ENCODE measurements around the gene RNF41.
"Not testable (repeated sequence)": the region's sequence is repeated elsewhere in the genome, so short reads cannot be mapped to it uniquely, and the experiment has no call there.

Gene RNF41

GRCh38 chr12:56158926-56159461, 62.7 kb downstream of the RNF41 start:
- H3K27ac Mint-ChIP-seq = peak overlapping the region; percentile 93
- H3K4me3 Mint-ChIP-seq = peak overlapping the region; percentile 95
- no peaks in the 10 kb centered on the region for H3K9me3 Mint-ChIP-seq
- peaks cover 57% of the 10 kb centered on the region for H3K4me1 Mint-ChIP-seq
- no peak for ATAC-seq
- H3K27me3 Mint-ChIP-seq = no peaks in the 10 kb centered on the region
- peaks cover 65% of the 10 kb centered on the region for H3K36me3 Mint-ChIP-seq

- ATAC-seq = peak; percentile 95
- no peaks in the 10 kb centered on the region for H3K27me3 Mint-ChIP-seq
- peak within 1 kb of the TSS; percentile 93 for H3K27ac Mint-ChIP-seq
- H3K36me3 Mint-ChIP-seq = peaks cover 58% of the 10 kb centered on the region
- peak within 1 kb of the TSS; percentile 95 for H3K4me3 Mint-ChIP-seq
- peaks cover 64% of the 10 kb centered on the region for H3K4me1 Mint-ChIP-seq
- H3K9me3 Mint-ChIP-seq = no peaks in the 10 kb centered on the region
Measured at GRCh38 chr12:56158029-56158925, 63.4 kb downstream of the RNF41 start, which contains the start of gene MYL6. Gene MYL6, plus strand, starts transcription at chr12:56158359. Its CDS starts 43 bp downstream, at chr12:56158402.

DNA sequence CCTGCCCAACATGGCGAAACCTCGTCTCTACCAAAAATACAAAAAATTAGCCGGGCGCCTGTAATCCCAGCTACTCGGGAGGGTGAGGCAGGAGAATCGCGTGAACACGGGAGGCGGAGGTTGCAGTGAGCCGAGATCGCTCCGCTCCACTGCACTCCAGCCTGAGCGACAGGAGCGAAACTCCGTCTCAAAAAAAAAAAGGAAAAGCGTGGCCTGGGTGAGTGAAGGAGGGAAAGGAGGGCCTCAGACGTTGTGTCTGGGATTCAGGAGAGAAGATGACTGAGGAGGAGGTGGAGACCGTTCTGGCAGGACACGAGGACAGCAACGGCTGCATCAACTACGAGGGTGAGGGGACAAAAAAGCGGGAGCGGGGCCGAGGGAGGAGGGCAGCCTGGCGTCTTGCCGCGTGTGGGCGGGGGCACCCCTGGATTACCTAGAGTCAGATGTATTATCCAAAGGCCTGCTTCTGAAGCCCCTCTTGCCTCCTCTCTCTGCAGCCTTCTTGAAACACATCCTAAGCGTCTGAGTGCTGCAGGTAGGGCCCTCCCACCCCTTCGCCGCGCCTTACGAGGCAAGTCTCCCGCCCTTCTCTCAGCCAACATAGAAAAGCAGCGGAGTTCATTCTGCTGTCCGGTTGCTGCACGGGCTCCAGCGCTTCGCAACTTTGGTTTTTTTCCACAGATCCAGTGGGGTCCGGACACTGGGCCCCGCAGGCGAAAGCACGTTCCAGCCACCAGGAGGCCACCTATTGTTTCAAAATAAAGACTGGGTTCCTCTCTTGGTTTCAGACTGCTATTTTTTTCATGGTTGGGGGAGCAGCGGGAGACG, 64.3 kb downstream of the RNF41 start:
- H3K27me3 Mint-ChIP-seq = no peaks in the 10 kb centered on the region
- H3K9me3 Mint-ChIP-seq = no peaks in the 10 kb centered on the region
- H3K27ac Mint-ChIP-seq = peak overlapping the region; percentile 93
- peak; percentile 77 for ATAC-seq
- peaks cover 51% of the 10 kb centered on the region for H3K36me3 Mint-ChIP-seq
- peaks cover 67% of the 10 kb centered on the region for H3K4me1 Mint-ChIP-seq
- H3K4me3 Mint-ChIP-seq = peak overlapping the region; percentile 95

DNA sequence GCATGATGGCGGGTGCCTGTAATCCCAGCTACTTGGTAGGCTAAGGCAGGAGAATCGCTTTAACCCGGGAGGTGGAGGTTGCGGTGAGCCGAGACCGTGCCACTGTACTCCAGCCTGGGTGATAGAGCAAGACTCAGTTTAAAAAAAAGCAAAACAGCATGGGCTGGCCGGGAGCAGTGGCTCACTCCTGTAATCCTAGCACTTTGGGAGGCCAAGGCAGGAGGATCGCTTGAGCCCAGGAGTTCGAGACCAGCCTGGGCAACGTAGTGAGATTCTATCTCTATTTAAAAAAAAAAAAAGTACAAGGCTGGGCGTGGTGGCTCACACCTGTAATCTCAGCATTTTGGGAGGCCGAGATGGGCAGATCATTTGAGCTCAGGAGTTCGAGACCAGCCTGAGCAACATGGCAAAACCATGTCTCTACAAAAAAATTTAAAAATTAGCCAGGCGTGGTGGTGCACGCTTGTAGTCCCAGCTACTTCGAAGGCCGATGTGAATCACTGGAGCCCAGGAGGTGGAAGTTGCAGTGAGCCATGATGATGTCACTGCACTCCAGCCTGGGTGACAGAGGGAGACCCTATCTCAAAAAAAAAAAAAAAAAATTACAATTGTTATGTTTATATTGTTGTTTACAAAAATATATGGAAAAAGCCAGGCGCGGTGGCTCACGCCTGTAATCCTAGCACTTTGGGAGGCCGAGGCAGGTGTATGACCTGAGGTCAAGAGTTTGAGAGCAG, 65.1 kb downstream of the RNF41 start:
- Mint-ChIP-seq H3K27ac (peak overlapping the region; percentile 93), H3K4me3 (peak overlapping the region; percentile 95), H3K4me1 (peaks cover 68% of the 10 kb centered on the region), H3K36me3 (peaks cover 45% of the 10 kb centered on the region)
- not testable (repeated sequence) for ATAC-seq, H3K27me3 Mint-ChIP-seq, H3K9me3 Mint-ChIP-seq

DNA sequence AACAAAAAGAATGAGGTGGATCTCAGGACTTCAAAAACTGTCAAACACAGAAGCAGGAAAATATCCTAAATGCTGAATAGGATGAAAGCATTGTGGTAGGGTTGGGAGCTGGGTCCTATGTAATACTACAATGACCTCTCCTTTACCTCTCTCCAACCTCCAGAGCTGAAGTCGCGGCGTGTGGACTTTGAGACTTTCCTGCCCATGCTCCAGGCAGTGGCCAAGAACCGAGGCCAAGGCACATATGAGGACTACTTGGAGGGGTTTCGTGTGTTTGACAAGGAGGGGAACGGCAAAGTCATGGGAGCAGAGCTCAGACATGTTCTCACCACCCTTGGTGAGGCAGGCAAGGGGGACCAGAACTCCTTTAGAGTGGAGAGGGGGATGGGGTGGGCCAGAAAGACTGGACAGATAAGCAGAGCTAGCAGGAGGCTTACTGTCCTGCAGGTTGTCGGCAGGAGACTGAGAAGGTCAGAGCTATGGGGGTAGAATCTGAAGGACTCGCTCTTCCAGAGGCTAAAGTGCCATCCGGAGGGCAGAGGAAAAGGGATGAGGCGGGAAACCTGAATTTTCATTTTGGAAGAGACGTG, 66.4 kb downstream of the RNF41 start:
- ATAC-seq = no peak
- Mint-ChIP-seq H3K4me3 (no peak overlapping the region), H3K4me1 (peaks cover 68% of the 10 kb centered on the region), H3K9me3 (no peaks in the 10 kb centered on the region), H3K27me3 (no peaks in the 10 kb centered on the region), H3K27ac (peak overlapping the region; percentile 97), H3K36me3 (peaks cover 34% of the 10 kb centered on the region)

GRCh38 chr12:56154818-56155217, 66.9 kb downstream of the RNF41 start:
- no peak overlapping the region for H3K4me3 Mint-ChIP-seq
- H3K36me3 Mint-ChIP-seq = peaks cover 28% of the 10 kb centered on the region
- H3K27me3 Mint-ChIP-seq = no peaks in the 10 kb centered on the region
- no peak for ATAC-seq
- peaks cover 63% of the 10 kb centered on the region for H3K4me1 Mint-ChIP-seq
- peak overlapping the region; percentile 97 for H3K27ac Mint-ChIP-seq
- H3K9me3 Mint-ChIP-seq = no peaks in the 10 kb centered on the region

GRCh38 chr12:56154246-56154771, 67.4 kb downstream of the RNF41 start:
- no peaks in the 10 kb centered on the region for H3K27me3 Mint-ChIP-seq
- H3K4me3 Mint-ChIP-seq = no peak overlapping the region
- H3K4me1 Mint-ChIP-seq = peaks cover 58% of the 10 kb centered on the region
- H3K36me3 Mint-ChIP-seq = peaks cover 23% of the 10 kb centered on the region
- no peak for ATAC-seq
- H3K9me3 Mint-ChIP-seq = no peaks in the 10 kb centered on the region
- peak overlapping the region; percentile 97 for H3K27ac Mint-ChIP-seq

GRCh38 chr12:56153678-56154065, 68.0 kb downstream of the RNF41 start:
- Mint-ChIP-seq H3K36me3 (peaks cover 17% of the 10 kb centered on the region), H3K27me3 (no peaks in the 10 kb centered on the region), H3K27ac (peak overlapping the region; percentile 97), H3K9me3 (no peaks in the 10 kb centered on the region), H3K4me3 (peak overlapping the region; percentile 92), H3K4me1 (peaks cover 52% of the 10 kb centered on the region)
- ATAC-seq = no peak

DNA sequence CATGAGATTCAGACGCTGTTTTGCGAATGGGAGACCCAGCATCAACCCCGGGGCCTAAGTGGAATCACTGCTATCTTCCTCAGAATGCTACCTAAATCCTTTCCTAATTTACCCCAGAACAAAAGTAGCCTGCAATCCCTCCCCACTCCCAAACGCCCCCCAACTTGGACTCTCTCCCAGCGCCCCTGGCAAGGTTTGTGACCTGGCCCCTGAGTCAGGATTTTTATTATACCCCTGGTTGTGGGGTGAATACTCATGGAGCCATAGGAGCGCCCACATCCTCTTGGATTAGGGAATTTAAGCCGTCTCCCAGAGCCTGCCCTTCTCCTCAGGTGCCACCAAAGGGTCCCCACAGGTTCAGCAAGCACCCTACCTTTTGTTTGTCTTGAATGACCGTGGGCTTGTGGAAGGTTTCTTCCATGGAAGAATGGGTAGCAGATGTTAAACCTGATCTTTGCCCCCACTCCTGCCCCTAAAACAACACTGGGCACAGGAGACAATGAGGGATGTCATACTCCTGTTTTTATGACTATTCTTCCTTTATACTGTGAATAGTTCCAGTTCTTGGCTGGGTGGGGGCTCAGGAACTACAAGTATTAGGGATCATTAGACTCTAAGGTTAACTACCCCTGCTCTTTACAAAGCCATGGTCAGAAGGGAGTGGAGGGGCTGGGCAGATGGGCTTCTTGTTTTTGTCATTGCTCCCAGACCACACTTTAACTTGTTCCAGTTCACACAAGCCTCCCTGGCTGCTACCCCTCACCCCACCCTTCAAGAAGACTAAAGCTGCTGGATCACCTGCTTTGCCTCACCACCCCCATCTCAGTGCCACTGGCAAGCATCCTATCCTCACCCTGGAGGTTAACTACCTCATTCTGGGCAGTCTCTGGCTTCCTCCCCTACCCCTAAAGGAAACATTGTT, 68.7 kb downstream of the RNF41 start:
- Mint-ChIP-seq H3K36me3 (peaks cover 11% of the 10 kb centered on the region), H3K4me1 (peaks cover 52% of the 10 kb centered on the region), H3K4me3 (peak overlapping the region; percentile 92), H3K9me3 (no peaks in the 10 kb centered on the region), H3K27ac (peak overlapping the region; percentile 97), H3K27me3 (no peaks in the 10 kb centered on the region)
- ATAC-seq = no peak
